ENCODE data around the gene MEGF6.

The MEGF6 gene

DNA sequence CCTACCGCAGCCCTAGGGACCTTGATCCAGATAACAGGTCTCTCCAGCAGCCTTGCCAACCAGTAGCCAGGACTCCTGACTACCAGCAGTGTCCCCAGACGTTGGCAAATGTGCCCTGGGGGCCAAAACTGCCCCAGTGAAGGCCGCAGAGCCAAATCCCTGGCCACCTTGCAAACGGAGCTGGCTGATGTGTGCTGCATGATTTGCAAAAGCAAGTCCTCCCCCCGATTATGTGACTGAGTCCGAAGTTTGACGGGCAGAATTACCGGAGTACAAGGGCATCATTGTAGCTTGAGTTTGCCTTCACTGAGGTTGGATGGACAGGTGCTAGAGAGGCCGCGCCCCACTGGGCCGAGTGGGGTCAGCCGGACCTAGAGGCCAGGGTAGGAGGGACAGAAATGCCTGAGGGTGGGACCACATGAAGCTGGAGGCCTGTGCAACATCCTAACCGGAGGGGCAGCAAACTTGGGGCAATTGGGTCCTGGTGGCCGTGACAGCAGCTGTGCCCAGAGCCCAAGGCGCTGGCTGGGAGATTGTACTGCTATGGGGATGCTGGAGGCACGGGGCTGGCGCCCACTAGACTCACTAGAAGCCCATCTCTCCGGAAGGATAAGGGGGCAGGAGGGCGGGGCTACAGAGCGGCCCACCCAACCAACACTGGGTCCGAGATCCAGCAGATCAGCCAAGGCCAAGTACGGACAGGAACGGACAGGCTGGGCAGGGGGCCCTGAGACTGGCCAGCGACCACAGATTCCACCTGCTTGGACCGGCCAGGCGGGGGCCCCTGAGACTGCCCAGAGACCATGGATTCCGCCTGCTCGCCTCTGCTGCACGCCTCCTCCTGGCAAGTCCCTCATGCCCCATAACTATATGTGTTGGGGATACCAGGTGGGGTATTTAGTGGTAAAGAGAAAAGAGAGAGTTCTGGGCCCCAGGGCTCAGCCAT lies 154.1 kb downstream of the MEGF6 start:
- DNase-seq (ENCODE audit: low read depth), result no peak

DNA sequence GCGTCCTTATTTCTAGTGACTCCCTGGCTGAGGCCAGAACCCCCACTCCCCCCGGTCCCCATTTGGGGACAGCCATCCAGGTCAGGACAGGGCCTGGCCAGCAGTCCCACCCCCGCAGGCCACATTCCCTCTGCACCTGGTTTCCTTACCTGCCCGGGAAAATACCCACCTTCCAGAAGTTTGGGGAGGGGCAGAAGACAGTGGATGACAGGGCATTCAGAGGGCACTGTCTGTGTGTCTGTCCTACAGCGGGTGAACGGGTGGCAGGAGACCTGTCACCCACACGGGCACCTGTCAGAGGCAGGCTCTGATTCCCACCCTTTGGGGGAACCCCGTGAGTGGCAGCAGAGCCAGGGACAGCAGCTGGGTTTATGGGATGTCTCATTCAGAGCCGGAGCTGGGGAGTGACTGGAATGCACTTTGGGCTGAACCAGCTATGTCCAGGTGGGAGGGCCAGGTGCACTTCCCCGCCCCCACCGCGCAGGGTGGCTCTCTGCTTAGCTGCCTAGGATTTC lies 154.8 kb downstream of the MEGF6 start:
- no peak for DNase-seq (ENCODE audit: low read depth)

DNA sequence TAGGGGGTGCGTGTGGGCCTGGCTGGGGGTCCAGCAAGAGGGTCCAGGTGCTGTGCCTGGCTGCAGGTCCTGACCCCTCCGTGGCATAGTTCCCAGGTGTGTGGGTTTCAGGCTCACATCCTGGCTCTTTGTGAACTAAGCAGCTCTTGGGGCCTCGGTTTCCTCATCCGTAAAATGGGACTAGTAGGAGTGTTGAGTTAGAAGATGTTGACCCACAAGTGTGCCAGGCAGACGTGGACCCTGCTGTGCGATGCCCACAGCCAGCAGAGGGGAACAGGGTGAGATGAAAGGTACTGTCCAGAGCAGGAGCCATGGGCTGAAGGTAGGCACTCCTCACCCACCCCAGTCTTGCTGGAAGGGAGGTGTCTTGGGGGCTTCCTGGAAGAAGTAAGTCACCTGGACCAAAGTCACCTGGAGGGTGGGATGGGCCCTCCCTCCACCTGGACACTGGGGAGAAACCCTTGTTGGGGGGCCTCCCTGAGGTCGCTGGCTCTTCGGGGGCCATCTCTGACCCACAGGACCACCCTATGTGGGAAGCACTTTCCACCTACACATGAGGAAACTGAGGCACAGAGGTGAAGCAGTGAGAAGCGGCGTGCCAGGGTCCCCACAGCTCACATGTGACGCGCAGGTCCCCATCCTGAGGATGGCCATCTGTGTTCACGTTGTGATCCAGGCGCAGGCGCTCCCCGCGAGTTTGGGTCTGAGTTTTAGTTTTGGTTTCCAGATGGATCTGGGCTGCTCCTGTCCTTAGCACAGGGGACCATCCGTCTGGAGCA lies 155.4 kb downstream of the MEGF6 start:
- DNase-seq (ENCODE audit: low read depth), result no peak

DNA sequence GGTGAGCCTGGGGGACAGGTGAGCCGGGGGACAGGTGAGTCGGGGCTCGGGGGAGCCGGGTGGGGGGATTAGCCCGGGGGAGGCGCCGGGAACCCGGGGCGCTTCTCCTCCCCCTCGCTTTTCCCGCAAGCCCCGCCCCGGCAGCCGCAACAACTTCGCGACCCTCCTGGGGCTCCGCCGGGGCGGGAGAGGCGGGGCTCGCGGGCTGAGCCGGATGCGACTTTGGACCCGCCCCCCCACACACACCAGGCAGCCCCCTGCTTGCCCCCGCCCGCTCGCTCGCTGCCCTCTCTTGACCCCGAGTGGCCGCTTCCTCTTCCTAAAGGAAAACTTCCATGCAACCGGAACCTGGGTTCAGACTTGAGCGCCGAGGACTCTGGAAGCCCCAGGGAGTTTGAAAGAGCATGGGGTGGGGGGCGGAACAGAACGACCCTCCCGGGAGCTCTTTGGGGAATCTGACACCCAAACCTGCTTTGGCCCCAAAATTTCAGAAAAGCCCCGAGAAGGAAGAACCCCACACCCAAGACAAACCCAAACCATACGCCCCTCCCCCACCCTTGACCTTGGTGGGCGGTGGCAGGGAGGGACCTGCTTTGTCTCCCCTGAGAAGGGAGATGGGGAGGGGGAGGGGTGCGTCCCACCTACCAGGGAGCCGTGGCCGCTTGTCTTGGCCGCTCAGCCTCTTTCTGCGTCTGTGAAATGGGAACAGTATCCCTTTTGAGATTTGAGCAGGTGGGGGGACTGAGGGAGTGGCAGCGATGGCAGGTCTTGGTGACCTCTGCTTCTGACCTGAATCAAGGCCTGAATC lies 156.3 kb downstream of the MEGF6 start:
- DNase-seq (ENCODE audit: low read depth), result no peak

DNA sequence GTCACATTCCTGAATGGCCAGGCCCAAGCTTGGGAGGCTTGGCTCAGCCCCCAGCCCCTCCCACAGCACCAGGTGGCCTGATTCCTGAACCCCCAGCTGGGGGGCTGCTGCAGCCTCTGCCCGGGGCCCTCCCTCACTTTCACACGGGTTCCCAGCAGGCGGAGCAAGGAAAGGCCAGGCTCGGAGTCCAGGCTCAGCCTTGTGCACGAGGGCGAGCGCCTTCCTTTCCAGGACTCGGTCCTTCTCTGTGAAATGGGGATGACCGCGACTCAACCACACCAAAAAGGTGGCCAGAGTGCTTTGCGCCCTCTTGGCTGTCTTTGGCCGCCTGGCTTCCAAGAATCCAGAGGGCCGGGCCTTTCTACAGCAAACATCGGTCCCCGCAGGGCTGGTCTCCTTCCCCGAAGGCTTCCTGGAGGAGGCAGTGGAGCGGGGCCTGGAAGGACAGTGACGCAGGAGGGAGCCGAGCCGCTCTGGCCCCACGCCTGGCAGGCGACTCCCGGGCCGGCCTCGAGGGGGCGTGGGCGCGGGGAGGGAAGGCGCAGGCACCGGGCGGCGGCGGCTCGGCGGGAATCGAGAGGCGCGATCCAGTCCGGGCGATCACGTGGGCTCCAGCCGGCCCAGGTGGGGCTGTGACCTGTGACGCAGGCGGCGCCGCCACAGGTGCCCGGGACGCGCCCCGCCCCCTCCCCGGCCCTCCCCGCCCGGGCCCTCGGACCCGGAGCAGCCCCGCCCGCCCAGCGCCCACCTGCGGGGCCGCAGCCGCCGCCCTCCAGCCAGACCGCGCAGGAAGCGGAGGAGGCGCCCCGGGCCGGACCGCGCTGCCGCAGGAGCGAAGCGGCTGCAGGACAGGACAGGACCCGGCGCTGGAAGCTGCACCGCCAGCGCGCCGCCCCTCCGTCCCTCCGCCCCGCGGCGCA lies 157.2 kb downstream of the MEGF6 start, which contains the start of gene ARHGEF16:
ARHGEF16 (plus strand) TSS at position 775 of the 920 bp plus-strand sequence. CDS start 8,420 bp downstream, outside the sequence.
- DNase-seq (ENCODE audit: low read depth), result no peak

DNA sequence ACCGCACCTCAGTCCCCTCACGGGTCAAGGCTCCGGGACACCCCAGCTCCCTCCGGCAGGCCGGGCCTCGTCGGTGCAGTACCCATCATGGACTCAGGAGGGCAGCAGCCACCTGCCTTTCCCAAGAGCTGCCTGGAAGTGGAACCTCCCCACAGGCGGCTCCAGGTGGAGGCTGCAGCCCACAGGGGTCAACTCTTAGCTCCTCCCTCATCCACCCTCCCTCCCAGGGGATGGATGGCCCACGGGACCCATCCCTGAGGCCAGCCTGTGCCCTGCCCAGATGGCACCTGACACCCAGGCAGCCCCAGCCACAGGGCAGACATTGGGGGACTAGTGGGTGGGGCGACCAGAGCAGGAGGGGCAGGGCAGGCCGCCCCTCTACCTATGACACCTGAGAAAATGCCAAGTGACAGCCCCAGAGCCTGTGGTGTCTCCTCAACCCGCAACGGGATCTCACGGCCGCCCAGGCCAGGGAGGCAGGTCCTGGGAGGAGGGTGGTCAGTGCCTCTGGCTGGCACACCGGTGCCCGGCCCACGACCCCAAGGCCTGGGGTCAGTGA lies 158.0 kb downstream of the MEGF6 start:
- DNase-seq (ENCODE audit: low read depth), result peak; percentile 53

DNA sequence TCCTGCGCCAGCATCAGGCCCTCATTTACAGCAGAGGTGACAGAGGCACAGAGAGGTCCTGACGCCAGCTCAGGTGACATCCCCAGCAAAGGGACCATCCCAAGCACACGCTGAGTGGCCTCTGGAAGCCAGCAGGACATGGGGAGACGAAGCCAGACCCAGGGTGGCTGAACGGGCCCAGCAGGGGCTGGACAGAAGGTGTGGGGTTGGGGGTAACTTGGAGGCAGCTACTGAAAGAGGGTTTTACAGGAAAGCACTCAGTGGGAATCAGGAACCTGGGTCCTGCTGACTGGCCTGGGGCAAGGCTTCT lies 158.5 kb downstream of the MEGF6 start:
- DNase-seq (ENCODE audit: low read depth), result no peak

DNA sequence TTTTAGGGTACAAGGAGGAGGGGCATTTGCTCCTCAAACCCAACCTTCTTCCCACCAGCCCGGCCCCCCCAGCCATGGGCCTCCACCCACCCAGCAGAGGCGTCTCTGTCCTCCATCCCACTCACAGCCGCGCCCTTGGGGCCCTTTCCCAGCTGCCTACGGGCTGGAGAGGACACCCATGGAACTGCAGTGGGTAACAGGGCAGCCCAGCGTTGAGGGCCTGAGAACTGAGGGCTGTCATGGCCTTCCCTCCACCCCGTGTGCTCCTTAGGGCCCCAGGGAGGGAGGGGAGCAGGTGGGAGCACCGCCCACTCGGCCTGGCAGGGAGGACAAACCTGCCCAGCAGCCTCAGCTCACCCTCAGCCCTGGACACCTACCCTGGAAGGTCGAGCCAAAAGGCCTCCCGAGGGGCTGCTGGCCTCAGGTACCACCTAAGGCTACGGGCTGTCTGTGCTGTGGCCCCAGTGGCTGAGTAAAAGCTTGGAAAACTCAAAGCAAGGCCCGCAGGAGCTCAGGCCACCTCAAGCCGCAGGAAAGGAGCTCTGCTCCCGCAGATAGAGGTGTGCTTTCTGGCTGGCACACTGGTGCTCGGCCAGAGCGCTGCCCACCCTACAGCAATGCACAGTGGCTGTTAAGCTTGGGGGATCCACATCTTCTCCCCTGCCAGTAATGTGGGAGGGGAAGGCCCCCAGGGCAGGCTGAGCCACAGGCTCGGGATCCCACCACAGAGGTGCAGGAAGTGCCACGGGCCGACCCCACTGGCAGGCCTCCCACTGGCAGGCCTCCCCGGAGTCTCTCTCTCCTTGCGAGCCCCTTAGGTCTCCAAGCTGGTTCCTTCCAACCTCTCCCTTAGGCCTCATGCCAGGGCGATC lies 159.1 kb downstream of the MEGF6 start:
- no peak for DNase-seq (ENCODE audit: low read depth)

DNA sequence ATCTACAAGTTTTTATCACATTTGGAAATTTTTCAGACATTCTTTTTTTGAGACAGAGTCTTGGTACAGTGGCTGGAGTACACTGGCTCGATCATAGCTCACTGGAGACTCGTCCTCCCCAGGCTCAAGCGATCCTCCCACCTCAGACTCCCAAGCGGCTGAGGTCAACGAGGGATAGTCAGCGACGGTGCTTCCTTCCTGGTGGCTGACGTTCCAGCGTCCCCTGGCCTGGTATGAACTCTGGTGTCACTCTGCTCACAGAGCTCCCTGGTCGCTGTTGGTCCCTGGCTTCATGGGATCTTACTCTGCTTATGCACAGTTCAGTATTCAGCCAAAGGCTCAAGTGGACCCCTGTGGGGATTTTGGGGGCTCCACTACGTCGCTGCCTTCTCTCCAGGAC lies 160.3 kb downstream of the MEGF6 start:
- no peak for DNase-seq (ENCODE audit: low read depth)

DNA sequence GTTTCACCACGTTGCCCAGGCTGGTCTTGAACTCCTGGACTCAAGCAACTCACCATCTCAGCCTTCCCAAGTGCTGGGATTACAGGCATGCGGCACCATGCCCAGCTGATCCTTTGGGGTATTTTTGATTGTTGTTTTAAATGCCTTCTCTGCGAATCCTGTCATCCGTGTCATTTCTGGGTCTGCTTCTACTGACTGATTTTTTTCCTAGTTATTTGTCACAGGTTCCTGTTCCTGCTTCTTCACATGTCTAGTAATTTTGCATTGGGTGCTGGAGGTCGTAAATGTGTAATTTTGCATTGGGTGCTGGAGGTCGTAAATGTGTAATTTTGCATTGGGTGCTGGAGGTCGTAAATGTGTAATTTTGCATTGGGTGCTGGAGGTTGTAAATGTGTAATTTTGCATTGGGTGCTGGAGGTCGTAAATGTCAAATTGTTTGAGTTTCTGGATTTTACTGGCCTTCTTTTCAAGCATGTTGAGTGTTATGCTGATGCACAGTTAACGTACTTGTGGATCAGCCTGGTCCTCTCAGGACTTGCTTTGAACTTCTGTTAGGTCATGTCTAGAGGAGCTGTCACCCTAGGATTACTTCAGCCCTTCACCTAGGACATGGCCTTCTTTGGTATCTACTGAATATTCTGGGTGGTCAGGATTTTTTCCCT lies 161.0 kb downstream of the MEGF6 start:
- DNase-seq (ENCODE audit: low read depth), result no peak

DNA sequence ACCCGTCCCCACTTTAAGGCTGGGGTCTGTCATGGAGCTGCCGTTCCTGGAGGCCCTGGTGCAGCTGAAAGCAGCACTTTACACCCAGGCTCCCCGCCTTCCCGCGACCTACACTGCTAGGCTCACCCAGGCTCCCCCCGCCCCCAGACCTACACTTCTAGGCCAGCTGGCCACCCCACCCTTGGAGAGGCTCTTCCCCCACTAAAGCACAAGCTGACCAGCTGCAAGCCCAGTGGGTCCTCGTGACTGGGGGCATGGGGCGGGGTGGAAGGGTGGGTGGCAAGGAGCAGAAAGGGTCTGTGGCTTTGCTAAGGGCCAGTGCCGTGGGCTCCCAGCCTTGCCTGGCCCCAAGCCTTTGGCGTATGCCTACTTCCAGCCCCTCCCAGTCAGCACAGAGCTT lies 166.6 kb downstream of the MEGF6 start:
- no peak for DNase-seq (ENCODE audit: low read depth)

DNA sequence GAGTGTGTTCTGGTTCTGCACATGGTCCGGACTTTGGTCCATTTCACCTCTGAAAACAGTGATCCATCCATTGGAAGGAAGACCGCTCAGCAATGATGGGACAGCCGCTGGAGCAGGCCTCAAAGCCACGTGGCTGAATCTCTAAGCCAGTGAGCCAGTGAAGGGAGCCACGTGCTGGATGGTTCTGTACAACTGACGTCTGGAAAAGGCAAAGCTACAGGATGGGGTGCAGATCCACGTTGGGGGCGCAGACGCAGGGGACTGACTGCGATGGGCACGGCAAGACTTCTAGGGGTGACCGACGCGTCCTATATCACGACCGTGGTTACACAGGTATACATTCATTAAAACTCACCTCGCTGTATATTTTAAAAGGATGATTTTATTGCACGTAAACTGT lies 167.0 kb downstream of the MEGF6 start:
- no peak for DNase-seq (ENCODE audit: low read depth)

DNA sequence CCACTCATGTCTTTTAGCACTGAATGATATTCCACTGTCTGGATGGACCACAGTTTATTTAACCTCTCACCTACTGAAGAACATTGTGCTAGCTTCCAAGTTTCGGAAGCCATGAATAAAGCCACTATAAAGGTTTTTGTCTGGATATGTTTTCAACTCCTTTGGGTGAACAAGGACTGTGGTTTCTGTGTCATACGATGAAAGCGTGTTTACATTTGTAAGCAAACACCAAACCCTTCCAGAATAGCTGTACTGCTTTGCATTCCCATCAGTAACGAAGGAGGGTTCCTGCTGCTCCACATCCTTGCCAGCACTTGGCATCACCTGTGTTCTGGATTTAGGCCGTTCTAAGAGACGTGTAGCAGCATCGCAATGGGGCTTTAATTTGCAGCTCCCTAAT lies 167.5 kb downstream of the MEGF6 start:
- no peak for DNase-seq (ENCODE audit: low read depth)

DNA sequence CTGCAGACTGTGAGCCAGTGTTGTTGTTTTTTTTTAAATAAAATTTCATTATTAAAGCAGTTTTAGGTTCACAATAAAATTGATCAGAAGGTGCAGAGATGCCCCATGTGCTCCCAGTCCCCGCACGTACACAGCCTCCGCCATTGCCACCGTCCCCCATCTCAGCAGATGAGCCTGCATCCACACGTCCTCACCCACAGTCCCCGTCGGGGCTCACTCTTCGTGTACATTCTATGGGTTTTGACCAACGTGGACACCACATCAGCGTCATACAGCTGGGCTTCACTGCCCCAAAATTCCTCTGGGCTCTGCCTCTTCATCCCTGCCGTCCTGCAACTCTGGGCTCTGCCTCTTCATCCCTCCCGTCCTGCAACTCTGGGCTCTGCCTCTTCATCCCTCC lies 168.4 kb downstream of the MEGF6 start:
- no peak for DNase-seq (ENCODE audit: low read depth)

DNA sequence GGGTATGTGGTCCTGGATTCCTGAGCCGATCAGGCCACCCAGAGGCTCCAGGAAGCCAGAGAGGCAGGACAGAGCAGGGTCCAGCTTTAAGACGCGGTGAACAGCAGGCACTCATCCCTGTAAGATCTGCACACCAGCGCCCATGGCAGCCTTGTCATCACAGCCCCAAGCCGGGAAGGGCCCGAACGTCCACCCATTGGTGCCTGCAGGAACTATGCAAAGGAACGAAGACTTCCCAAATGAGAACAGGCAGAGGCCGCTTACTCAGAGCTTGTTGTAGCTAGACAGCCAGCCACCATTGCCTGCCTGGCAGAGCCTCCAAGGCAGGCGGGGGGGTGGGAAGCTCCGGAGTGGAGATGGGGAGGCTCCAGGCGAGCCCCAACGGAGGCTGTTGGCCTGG lies 169.0 kb downstream of the MEGF6 start:
- no peak for DNase-seq (ENCODE audit: low read depth)

DNA sequence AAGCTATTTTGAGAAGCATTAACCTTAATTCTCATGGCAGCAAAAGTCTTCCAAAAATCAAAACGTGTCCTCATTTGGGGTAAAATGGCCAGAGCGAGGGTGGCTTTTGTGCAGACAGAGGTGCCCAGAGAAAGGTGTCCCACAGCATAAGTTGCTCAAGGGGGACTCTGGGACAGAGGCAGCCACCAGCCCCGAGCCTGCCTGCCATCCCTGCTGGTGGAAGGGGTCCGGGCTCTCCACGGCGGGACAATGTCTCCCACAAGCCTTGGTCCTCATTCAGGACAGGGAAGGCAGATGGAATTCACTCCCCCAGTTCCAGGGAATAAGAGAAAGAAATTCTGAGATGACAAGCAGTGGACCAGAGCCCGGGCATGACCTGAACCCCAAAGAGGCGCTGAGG lies 169.4 kb downstream of the MEGF6 start:
- DNase-seq (ENCODE audit: low read depth), result no peak

DNA sequence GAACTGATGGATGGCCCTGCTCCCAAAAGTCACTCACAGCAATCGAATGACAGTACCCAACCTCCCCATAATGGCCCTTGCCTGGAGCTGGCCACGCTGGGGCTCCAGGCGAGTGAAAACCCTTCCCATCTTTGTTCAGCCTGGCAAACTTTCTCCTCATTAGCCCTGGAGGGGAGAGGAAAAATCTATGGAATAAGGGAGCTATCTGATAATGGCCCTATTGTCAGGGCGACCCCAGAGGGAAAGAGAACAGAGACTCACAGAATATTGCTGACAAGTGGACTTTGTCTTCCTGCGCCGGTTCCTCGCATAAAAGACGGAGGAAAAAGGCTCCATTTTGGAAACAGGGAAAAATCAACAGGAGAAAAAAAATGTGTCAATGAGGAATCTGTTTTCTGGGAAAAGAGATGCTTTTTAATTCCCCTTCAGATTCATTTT lies 169.9 kb downstream of the MEGF6 start:
- DNase-seq (ENCODE audit: low read depth), result no peak

DNA sequence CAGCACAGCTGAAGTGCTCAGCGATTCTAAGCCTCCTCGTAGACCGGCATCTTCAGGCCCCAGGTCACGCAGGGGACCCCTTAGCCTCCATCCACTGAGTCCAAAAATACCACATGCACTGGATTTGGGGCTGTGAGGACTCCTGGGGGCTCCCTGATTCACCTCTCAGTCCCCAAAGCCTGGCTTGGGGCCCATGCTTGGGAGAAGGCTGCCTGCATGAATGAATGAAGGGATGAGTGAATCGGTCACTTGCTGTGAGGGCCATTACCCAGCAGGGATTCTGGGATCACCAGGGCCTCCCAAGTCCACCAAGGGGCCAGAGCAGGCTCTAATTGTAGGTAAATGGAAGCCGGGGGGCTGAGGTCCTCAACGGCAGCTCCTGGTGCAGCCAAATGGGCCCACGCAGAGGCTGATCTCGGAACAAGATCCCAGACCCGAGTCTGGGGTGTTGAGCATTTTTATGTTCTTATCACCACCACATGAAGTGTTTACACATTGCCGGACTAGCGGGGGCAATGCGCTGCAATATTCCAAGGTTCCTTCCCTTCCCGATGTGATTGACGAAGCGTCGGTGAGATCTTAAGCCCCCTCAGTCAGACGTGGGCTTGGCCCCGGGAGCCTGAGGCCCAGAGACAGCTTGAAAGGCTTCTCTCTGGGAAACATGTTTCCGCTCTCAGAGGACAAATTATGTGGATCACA lies 170.4 kb downstream of the MEGF6 start:
- DNase-seq (ENCODE audit: low read depth), result no peak

DNA sequence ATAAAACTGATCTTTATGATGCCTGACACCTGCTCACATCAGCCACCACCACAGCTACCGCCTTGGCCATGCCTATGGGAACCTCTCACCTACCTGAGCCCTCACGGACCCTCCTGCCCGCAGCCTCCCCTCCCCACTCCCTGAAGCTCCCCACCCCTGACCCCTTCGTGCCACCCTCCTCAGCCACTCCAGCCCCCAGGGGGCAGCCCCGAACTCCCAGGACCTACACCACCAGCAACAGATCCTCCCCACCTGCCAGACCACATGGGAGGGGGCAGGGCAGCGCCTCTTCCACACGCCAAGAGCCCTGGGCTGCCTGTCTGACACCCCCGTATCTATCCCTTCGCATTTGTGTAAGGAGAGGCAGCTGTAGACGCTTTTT lies 171.0 kb downstream of the MEGF6 start:
- DNase-seq (ENCODE audit: low read depth), result no peak

Measured in stimulated activated CD8-positive, alpha-beta memory T cell treated with anti-CD3 and anti-CD28 coated beads, Interleukin-15, amount 100 ng/mL, for 1 hour (primary cell).